Omental fat pad (tissue), 4 donors: Measurements from ENCODE around the gene NRP1. TPM values are rescaled to one million over a fixed set of nuclear protein-coding genes. Genes with fewer than 3 reads are reported as not detected.

Experiments
- ATAC-seq: fragments of 150-250 bp; one replicate; pipeline ENCODE4 v1.9.1; 2016; ENCODE audit warnings: mild to moderate bottlenecking, moderate library complexity; ENCODE audit not compliant: low FRiP score
- DNase-seq: peaks from one replicate; pipeline ENCODE4 v3.0.0-alpha.2; 2019; ENCODE audit warnings: low spot score
- total RNA-seq, 4 donors: library from RNA; depleted of rRNA; stranded (reverse); fragments of >200 nt; gene quantifications; one replicate each; pipeline ENCODE4 v1.1.0, GENCODE V29; 2016
- TF ChIP-seq, protein P1 (sequence below), 3 donors: fragments of 450-650 bp; IDR thresholded peaks; one replicate each; pipeline ENCODE4 v1.5.1; 2016 to 2017; ENCODE audit warnings: antibody characterized with exemption in 3 of 3, mild to moderate bottlenecking in 3 of 3, moderate library complexity in 2 of 3

Gene NRP1
- total RNA-seq, 4 donors from 2014 or later: 72.8 to 223 (median 178) TPM

DNA sequence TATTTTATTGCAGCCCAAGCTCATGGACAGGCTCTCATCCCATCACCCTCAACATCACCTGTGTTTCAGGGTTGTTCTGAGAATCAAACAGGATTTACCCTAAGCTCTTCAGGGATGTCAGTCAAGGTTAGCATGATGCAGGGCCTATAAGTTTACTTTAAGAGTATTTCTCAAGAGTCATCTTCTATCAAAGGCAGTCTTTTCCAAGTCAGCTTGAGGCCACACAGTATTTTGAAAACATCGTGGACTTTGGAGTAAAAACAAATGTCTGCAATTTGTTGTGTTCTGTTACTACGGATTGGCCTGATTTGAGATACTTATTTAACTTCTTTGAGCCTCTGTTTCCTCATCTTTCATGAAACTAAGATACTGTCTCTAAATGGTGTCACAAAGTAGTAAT, 42.0 kb upstream of the NRP1 start:
- TF ChIP-seq, protein P1, sequence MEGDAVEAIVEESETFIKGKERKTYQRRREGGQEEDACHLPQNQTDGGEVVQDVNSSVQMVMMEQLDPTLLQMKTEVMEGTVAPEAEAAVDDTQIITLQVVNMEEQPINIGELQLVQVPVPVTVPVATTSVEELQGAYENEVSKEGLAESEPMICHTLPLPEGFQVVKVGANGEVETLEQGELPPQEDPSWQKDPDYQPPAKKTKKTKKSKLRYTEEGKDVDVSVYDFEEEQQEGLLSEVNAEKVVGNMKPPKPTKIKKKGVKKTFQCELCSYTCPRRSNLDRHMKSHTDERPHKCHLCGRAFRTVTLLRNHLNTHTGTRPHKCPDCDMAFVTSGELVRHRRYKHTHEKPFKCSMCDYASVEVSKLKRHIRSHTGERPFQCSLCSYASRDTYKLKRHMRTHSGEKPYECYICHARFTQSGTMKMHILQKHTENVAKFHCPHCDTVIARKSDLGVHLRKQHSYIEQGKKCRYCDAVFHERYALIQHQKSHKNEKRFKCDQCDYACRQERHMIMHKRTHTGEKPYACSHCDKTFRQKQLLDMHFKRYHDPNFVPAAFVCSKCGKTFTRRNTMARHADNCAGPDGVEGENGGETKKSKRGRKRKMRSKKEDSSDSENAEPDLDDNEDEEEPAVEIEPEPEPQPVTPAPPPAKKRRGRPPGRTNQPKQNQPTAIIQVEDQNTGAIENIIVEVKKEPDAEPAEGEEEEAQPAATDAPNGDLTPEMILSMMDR (IDR thresholded peaks at IDR 0.05): no peak
- ATAC-seq: no peak

DNA sequence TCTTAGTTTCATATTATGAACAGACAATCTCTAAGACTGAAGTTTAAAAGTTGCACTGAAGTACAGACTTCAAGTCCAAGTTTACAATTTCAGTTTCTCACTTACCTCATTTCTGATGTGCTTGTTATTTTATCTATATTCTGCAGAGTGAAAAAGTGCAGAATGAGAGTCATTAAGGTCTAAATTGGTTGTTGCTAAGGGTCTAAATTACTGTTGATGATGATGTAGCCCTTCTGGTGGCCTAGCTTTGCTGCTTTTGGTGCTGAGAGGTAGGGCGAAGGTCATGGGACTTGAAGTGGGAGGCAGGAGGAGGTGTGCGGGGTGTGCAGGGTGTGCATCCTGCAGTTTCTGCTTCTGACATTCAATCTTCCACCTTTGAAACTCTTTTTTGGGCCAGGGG, 38.8 kb upstream of the NRP1 start:
- no peak for ATAC-seq
- TF ChIP-seq, protein P1 (IDR thresholded peaks at IDR 0.05): no peak

More for the DNA sequence above, 42.0 kb upstream of the NRP1 start:
- DNase-seq: no peak

DNA sequence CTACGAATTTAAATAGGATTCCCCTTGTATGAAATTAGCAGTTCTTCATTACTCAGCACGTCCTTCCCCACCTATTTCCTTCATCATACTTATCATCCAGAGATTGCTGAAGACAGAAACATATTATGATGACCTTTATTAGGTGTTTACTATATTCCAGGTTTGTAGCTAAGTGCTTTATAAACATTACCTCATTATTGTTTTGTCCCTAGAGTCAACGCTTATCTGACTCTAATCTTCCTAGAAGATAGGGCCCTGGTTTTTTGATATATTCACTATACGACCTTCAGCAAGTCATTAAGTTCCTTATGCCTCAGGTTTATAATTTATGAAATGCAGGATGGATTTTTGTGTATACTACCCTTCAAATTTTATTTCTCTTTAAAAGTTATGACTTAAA, 36.8 kb upstream of the NRP1 start:
- no peak for ATAC-seq
- TF ChIP-seq, protein P1 (IDR thresholded peaks at IDR 0.05): no peak
- no peak for DNase-seq

More for the DNA sequence above, 38.8 kb upstream of the NRP1 start:
- no peak for DNase-seq

DNA sequence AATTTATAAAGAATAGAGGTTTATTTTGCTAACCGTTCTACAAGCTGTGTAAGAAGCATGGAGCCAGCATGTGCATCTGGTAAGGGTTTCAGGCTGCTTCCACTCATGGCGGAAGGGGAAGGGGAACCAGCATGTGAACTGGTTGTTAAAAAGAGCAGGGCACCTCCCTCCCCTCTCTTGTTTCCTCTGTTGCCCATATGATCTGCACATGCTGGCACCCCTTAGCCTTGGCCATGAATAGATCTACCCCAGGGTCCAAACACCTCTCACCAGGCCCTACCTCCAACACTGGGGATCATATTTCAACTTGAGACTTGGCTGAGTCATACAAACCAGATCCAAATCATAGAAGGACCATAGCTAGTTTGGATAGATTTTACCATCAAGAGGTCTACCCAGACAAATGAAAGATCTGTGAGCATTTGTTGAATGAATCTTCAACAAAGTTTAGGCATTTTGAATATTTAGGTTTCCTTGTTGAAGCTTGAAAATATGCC, 36.0 kb upstream of the NRP1 start:
- no peak for ATAC-seq
- no peak for DNase-seq
- TF ChIP-seq, protein P1 (IDR thresholded peaks at IDR 0.05): no peak

DNA sequence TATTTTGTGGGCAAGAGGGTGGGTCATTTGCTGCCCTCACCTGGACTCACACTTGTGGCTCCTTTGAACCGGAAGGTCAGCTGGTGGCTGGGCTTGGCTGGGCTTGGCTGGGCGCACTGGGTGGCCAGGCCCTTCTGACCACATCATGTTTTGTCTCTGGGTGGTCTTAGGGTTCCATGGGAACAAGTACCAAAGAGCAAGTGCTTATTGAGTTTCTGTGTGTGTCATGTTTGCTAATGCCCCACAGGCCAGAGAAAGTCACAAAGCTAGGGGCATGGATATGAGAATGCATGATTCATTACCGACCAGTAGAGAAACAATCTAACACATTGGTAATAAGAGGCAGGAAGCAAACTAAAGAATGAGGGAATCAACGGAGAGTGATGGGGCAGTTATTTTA, 33.6 kb upstream of the NRP1 start:
- DNase-seq (no peak), ATAC-seq (no peak)
- TF ChIP-seq, protein P1 (IDR thresholded peaks at IDR 0.05): no peak

DNA sequence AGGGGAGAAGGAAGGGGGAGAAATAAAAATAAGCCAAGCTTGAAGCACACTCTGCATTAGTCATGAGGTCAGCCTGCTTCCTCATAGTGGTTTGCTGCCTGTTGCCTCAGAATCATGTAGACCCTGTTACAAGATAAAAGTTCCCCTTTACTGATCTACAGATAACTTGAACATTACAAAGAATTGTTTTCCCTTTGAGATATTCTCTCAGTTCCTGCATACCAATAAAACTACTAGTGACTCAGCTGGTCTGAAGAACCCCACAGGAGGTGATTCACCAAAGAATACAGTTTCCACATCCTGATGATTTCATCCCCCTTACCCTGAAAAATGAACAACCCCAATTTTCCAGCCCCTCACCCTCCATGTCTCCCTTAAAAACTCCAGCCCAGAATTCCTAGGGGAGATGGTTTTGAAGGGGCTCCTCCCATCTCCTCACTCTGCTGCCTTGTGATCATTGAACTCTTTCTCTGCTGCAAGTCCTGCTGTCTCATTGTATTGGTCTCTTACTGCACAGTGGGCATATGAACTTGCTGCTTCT, 31.5 kb upstream of the NRP1 start:
- TF ChIP-seq, protein P1 (IDR thresholded peaks at IDR 0.05): no peak
- DNase-seq (no peak), ATAC-seq (no peak)

DNA sequence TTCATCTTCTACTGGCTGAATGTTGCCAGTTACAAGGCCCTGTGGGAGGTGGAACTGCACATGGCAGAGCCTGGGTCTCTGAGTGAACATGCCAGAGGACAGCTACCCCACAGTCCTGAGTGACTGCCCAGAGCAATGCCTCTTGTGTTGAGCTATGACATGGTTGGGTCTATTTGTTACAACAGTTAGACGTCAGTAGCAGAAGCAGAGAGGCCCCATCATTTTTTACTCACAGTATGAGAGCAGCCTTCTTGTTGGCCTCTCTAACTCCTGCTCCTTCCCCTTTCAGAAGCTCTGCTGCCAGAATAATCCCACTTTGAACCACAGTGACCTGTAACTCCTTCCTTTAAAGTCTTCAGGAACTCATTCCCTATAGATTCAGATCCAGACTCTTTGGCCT, 30.8 kb upstream of the NRP1 start:
- ATAC-seq: no peak
- TF ChIP-seq, protein P1 (IDR thresholded peaks at IDR 0.05): no peak
- no peak for DNase-seq
